IMR-90 (cell line): ENCODE results near the gene LRRC1. TPM values are rescaled to one million over a fixed set of nuclear protein-coding genes. Genes with fewer than 3 reads are reported as not detected.

Experiments
- ATAC-seq: fragments of 200-7000 bp; cut with Tn5 transposase; 2 replicates; pipeline ENCODE4 v1.9.1; 2020; ENCODE audit warnings: low read depth, mild to moderate bottlenecking, moderate library complexity
- BruUV-seq: library from RNA; stranded (reverse); fragments of 400-500 nt; replicated peaks from 2 replicates; lab custom pipeline; 2021; lab: Mats Ljungman, UMichigan
- CTCF ChIA-PET: fragments of 300-600 bp; formaldehyde crosslinking; extraction: SDS; loops from one replicate; lab custom pipeline; 2021; ENCODE audit warnings: antibody characterized with exemption; lab: Yijun Ruan, JAX
- POLR2A ChIA-PET: fragments of 300-600 bp; sonication (Branson Sonifier 250); formaldehyde crosslinking; loops from one replicate; lab custom pipeline; 2022; ENCODE audit warnings: antibody characterized with exemption; ENCODE audit not compliant: unreplicated experiment; lab: Charles Lee
- DNase-seq: peaks from one replicate; pipeline ENCODE4 v3.0.0; 2013
- H2AFZ ChIP-seq: replicated peaks from 2 replicates; pipeline ENCODE3; 2013; ENCODE audit warnings: low read length, mild to moderate bottlenecking; ENCODE audit not compliant: poor library complexity
- H2AK5ac ChIP-seq: 2 replicates; pipeline ENCODE4 v1.6.1; 2013; ENCODE audit warnings: low read depth, low read length, inconsistent platforms
- H2AK9ac ChIP-seq: replicated peaks from 2 replicates; pipeline ENCODE3; 2013; ENCODE audit warnings: mild to moderate bottlenecking, low read depth, low read length, moderate library complexity; ENCODE audit not compliant: poor library complexity
- H2BK120ac ChIP-seq: 2 replicates; pipeline ENCODE4 v1.6.1; 2013; ENCODE audit warnings: low read depth, low read length, inconsistent platforms
- H2BK15ac ChIP-seq: 3 replicates; pipeline ENCODE4 v1.6.1; 2013; ENCODE audit warnings: low read depth, low read length, inconsistent platforms
- H2BK20ac ChIP-seq: 2 replicates; pipeline ENCODE4 v1.6.1; 2013; ENCODE audit warnings: low read depth, mild to moderate bottlenecking, inconsistent platforms, low read length, moderate library complexity
- H2BK5ac ChIP-seq: 2 replicates; pipeline ENCODE4 v1.6.1; 2013; ENCODE audit warnings: mild to moderate bottlenecking, low read depth, low read length, inconsistent platforms; ENCODE audit not compliant: poor library complexity, severe bottlenecking
- H3K14ac ChIP-seq: replicated peaks from 2 replicates; pipeline ENCODE4 v1.6.1; 2013; ENCODE audit warnings: low read depth, low read length, inconsistent platforms
- H3K18ac ChIP-seq: 2 replicates; pipeline ENCODE4 v1.6.1; 2013; ENCODE audit warnings: low read depth, low read length, control low read depth
- H3K23ac ChIP-seq: 2 replicates; pipeline ENCODE4 v1.6.1; 2013; ENCODE audit warnings: low read depth, low read length, inconsistent platforms
- H3K27ac ChIP-seq: 2 replicates; pipeline ENCODE4 v1.5.1; 2013; ENCODE audit warnings: mild to moderate bottlenecking, control low read depth, low read length; ENCODE audit not compliant: insufficient read depth
- H3K27me3 ChIP-seq: 2 replicates; pipeline ENCODE4 v1.6.1; 2013; ENCODE audit warnings: low read length; ENCODE audit not compliant: control insufficient read depth, insufficient read depth
- H3K36me3 ChIP-seq: 2 replicates; pipeline ENCODE4 v1.6.1; 2013; ENCODE audit warnings: low read length, mixed read lengths; ENCODE audit not compliant: control insufficient read depth, insufficient read depth
- H3K4ac ChIP-seq: 2 replicates; pipeline ENCODE4 v1.6.1; 2013; ENCODE audit warnings: low read depth, low read length, inconsistent platforms
- H3K4me1 ChIP-seq: 2 replicates; pipeline ENCODE4 v1.6.1; 2013; ENCODE audit warnings: low read length, mixed read lengths; ENCODE audit not compliant: control insufficient read depth, insufficient read depth
- H3K4me2 ChIP-seq: 2 replicates; pipeline ENCODE4 v1.6.1; 2013; ENCODE audit warnings: low read depth, mild to moderate bottlenecking, control low read depth, low read length, moderate library complexity
- H3K4me3 ChIP-seq: 2 replicates; pipeline ENCODE4 v1.5.1; 2013; ENCODE audit warnings: low read depth, mild to moderate bottlenecking, control low read depth, low read length, moderate library complexity; ENCODE audit not compliant: insufficient read depth
- H3K56ac ChIP-seq: 2 replicates; pipeline ENCODE4 v1.6.1; 2013; ENCODE audit warnings: low read length, inconsistent platforms; ENCODE audit not compliant: insufficient read depth; ENCODE audit errors: extremely low read depth
- H3K79me1 ChIP-seq, 2 experiments: 2 replicates each; pipeline ENCODE4 v1.6.1; 2013; ENCODE audit warnings: low read length in 2 of 2, inconsistent platforms in 1 of 2, low read depth in 1 of 2
- H3K9ac ChIP-seq: 2 replicates; pipeline ENCODE4 v1.6.1; 2013; ENCODE audit warnings: low read depth, low read length, control low read depth
- H3K9me1 ChIP-seq: 2 replicates; pipeline ENCODE4 v1.6.1; 2013; ENCODE audit warnings: low read length, inconsistent platforms; ENCODE audit not compliant: insufficient read depth
- H3K9me3 ChIP-seq: 2 replicates; pipeline ENCODE4 v1.6.1; 2013; ENCODE audit warnings: low read length; ENCODE audit not compliant: control insufficient read depth, insufficient read depth
- H4K20me1 ChIP-seq: 2 replicates; pipeline ENCODE4 v1.6.1; 2013; ENCODE audit warnings: low read length, inconsistent platforms; ENCODE audit not compliant: insufficient read depth
- H4K5ac ChIP-seq: 2 replicates; pipeline ENCODE4 v1.6.1; 2013; ENCODE audit warnings: mild to moderate bottlenecking, low read depth, low read length, control low read depth
- H4K8ac ChIP-seq, 2 experiments: 2 replicates each; pipeline ENCODE4 v1.6.1; 2013; ENCODE audit warnings: low read depth in 2 of 2, low read length in 2 of 2, control low read depth in 1 of 2, inconsistent platforms in 1 of 2
- H4K91ac ChIP-seq: 2 replicates; pipeline ENCODE4 v1.6.1; 2013; ENCODE audit warnings: low read depth, low read length, inconsistent platforms; ENCODE audit not compliant: insufficient read depth
- BHLHE40 ChIP-seq: fragments of 150-350 bp; IDR thresholded peaks from 2 replicates; pipeline ENCODE4 v1.6.1; 2016; ENCODE audit warnings: mild to moderate bottlenecking, low read depth, low read length
- CEBPB ChIP-seq: IDR thresholded peaks from 2 replicates; pipeline ENCODE4 v1.6.1; 2012; ENCODE audit warnings: low read depth, low read length, improper control_type of control experiment
- CHD1 ChIP-seq: IDR thresholded peaks from 2 replicates; pipeline ENCODE4 v1.6.1; 2012; ENCODE audit warnings: low read depth, low read length, improper control_type of control experiment
- CTCF ChIP-seq: conservative IDR thresholded peaks from 2 replicates; pipeline ENCODE4 v1.5.1; 2012; ENCODE audit warnings: mild to moderate bottlenecking, low read depth, low read length, improper control_type of control experiment
- FOS ChIP-seq: fragments of 150-350 bp; IDR thresholded peaks from 2 replicates; pipeline ENCODE4 v1.6.1; 2016; ENCODE audit warnings: low read depth, low read length
- MAFK ChIP-seq: IDR thresholded peaks from 2 replicates; pipeline ENCODE4 v1.6.1; 2012; ENCODE audit warnings: low read depth, low read length, improper control_type of control experiment
- MAZ ChIP-seq: IDR thresholded peaks from 2 replicates; pipeline ENCODE4 v1.6.1; 2012; ENCODE audit warnings: low read depth, mild to moderate bottlenecking, low read length, improper control_type of control experiment, moderate library complexity, borderline replicate concordance
- NFE2L2 ChIP-seq: fragments of 150-350 bp; IDR thresholded peaks from 2 replicates; pipeline ENCODE4 v1.6.1; 2016; ENCODE audit warnings: low read depth, mild to moderate bottlenecking, low read length
- POLR2A ChIP-seq: IDR thresholded peaks from 2 replicates; pipeline ENCODE4 v1.6.1; 2012; ENCODE audit warnings: mild to moderate bottlenecking, low read depth, low read length
- RAD21 ChIP-seq: IDR thresholded peaks from 2 replicates; pipeline ENCODE4 v1.6.1; 2012; ENCODE audit warnings: low read length, improper control_type of control experiment
- RFX5 ChIP-seq: IDR thresholded peaks from 2 replicates; pipeline ENCODE4 v1.8.0; 2012; ENCODE audit warnings: low read depth, mild to moderate bottlenecking, low read length, moderate library complexity
- WGBS, 2 experiments: methylation state at CpG; one replicate each; pipeline versions ENCODE4 v1.1.5 to v1.1.7; 2013; ENCODE audit warnings: missing lambda C conversion rate in 2 of 2; ENCODE audit not compliant: insufficient read length in 1 of 2; ENCODE audit errors: extremely low coverage in 2 of 2; 5-methylcytosine and 5-hydroxymethylcytosine counted together
- dilution Hi-C: fragments of 300-500 bp; cut with HindIII; formaldehyde crosslinking; loops from one replicate; pipeline ENCODE4 v1.14.3; 2018; ENCODE audit warnings: low sequenced_read_pairs; ENCODE audit not compliant: unreplicated experiment
- in situ Hi-C: fragments of 300-500 bp; cut with MboI; formaldehyde crosslinking; loops from 3 replicates; pipeline ENCODE4 v1.14.3; 2019; ENCODE audit warnings: low sequenced_read_pairs, inconsistent platforms, mixed read lengths
- intact Hi-C: fragments of 100-400 bp; cut with micrococcal nuclease; formaldehyde crosslinking; loops from 2 replicates; pipeline ENCODE4 v1.10.0; 2022
- polyA plus RNA-seq, 3 experiments: library from polyadenylated mRNA; depleted of rRNA; stranded (reverse); fragments of >200 nt; gene quantifications; 2 replicates each; pipeline ENCODE4 v1.2.3, GENCODE V29; 2012; ENCODE audit warnings: low replicate concordance in 1 of 3
- total RNA-seq: library from RNA; depleted of rRNA; stranded (reverse); fragments of >200 nt; gene quantifications from 2 replicates; pipeline ENCODE4 v1.2.3, GENCODE V29; 2012
- TF ChIP-seq, protein P1 (sequence below): fragments of 150-350 bp; IDR thresholded peaks from 2 replicates; pipeline ENCODE4 v1.6.1; 2016; ENCODE audit warnings: low read depth, mild to moderate bottlenecking, low read length, moderate library complexity, borderline replicate concordance

Gene LRRC1
- total and polyA plus RNA-seq, 2 of the 4 experiments (the other 2 are of a cell fraction): 5.1 to 6.1 TPM

DNA sequence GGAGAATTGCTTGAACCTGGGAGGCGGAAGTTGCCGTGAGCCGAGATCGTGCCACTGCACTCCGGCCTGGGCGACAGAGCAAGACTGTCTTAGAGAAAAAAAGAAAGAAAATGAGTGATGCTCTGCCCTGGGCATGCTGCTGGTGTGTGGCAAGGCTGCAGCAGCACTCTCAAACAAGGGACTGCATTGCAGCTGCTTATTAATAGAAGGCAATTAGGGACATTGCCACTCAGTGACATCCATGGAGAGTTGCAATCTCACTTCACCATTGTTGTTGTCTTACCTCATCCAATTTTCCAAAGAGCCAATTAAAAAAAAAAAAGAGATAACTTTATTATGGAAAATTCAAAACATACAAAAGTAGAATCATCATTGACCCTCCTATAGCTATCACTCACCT, 131.1 kb downstream of the LRRC1 start:
- peaks cover 6% of the 10 kb centered on the region; the same call in 1 of the 2 replicates for H3K9me1 ChIP-seq
- no peak overlapping the region for H2BK120ac ChIP-seq
- H3K27me3 ChIP-seq: no peaks in the 10 kb centered on the region
- peaks cover 8% of the 10 kb centered on the region for H3K4me1 ChIP-seq
- no TSS peak for BruUV-seq
- in situ Hi-C loops (loop anchor here (25.0 kb wide), 1 partner anchor 739 kb away; no protein-coding TSS in a partner anchor), intact Hi-C loops (loop anchor here (10.0 kb wide), 1 partner anchor 131 kb away; the partner anchor contains the start of gene LRRC1), dilution Hi-C loops (no loop called here)
- H4K20me1 ChIP-seq: no peaks in the 10 kb centered on the region
- H3K56ac ChIP-seq: no peak overlapping the region
- H3K79me1 ChIP-seq: no peaks in the 10 kb centered on the region
- TF ChIP-seq, protein P1, sequence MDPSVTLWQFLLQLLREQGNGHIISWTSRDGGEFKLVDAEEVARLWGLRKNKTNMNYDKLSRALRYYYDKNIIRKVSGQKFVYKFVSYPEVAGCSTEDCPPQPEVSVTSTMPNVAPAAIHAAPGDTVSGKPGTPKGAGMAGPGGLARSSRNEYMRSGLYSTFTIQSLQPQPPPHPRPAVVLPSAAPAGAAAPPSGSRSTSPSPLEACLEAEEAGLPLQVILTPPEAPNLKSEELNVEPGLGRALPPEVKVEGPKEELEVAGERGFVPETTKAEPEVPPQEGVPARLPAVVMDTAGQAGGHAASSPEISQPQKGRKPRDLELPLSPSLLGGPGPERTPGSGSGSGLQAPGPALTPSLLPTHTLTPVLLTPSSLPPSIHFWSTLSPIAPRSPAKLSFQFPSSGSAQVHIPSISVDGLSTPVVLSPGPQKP: no peak
- TF ChIP-seq FOS: no peak
- no peak for TF ChIP-seq MAZ
- no peak for TF ChIP-seq MAFK
- TF ChIP-seq CHD1: no peak
- TF ChIP-seq POLR2A: no peak
- no peak for TF ChIP-seq NFE2L2
- no peak for TF ChIP-seq RFX5
- no peak for TF ChIP-seq RAD21
- no peak for TF ChIP-seq CTCF
- TF ChIP-seq BHLHE40: no peak
- TF ChIP-seq CEBPB: no peak
- no peak overlapping the region for H4K8ac ChIP-seq
- no peak overlapping the region for H4K5ac ChIP-seq
- no peak overlapping the region for H2AFZ ChIP-seq
- POLR2A ChIA-PET: no interaction called here
- no peak overlapping the region for H3K4me2 ChIP-seq
- H2BK20ac ChIP-seq: no peak overlapping the region
- H3K4ac ChIP-seq: no peak overlapping the region
- ATAC-seq (no peak), DNase-seq (no peak)
- 0 out of 2 replicates have a peak overlapping the region, but pooled peaks have one; percentile 1 for H2AK5ac ChIP-seq
- H3K9ac ChIP-seq: no peak overlapping the region
- H4K91ac ChIP-seq: no peak overlapping the region
- H2BK15ac ChIP-seq: no peak overlapping the region
- H2AK9ac ChIP-seq: no peak overlapping the region
- no peak overlapping the region for H3K27ac ChIP-seq
- CTCF ChIA-PET: no interaction called here
- no peak overlapping the region for H3K18ac ChIP-seq
- H3K23ac ChIP-seq: no peak overlapping the region
- H3K9me3 ChIP-seq: no peaks in the 10 kb centered on the region
- H2BK5ac ChIP-seq: no peak overlapping the region
- H3K14ac ChIP-seq: no peak overlapping the region
- WGBS, 2 experiments: 93% methylated on average over 6 of the region's 6 CpGs; no CpG with 5 or more reads in 1 of the 2 experiments
- H3K36me3 ChIP-seq: peaks cover 5% of the 10 kb centered on the region
- no peak overlapping the region for H3K4me3 ChIP-seq
